HG03039 (cell line): Measurements from ENCODE around the gene PRDM2.
"Not testable (repeated sequence)": the region's sequence is repeated elsewhere in the genome, so short reads cannot be mapped to it uniquely, and the experiment has no call there.

ENCODE experiments used
- ATAC-seq: cut with Tn5 transposase; IDR thresholded peaks from one replicate; pipeline ENCODE4 v1.9.1; 2021; ENCODE audit warnings: mild to moderate bottlenecking, moderate library complexity; ENCODE audit not compliant: unreplicated experiment

PRDM2 gene

GRCh38 chr1:13699936-13700520 is at the start of gene PRDM2:
Gene PRDM2 (plus strand): TSS chr1:13700188. CDS start chr1:13715606, 15,418 bp downstream.
- peak; percentile 29 for ATAC-seq

GRCh38 chr1:13651279-13651678 is 48.7 kb upstream of the PRDM2 start:
- no peak for ATAC-seq

GRCh38 chr1:13652238-13652637 is 47.8 kb upstream of the PRDM2 start:
- ATAC-seq: no peak

GRCh38 chr1:13661539-13661938 is 38.4 kb upstream of the PRDM2 start:
- no peak for ATAC-seq

GRCh38 chr1:13662493-13662892 is 37.5 kb upstream of the PRDM2 start:
- no peak for ATAC-seq

- ATAC-seq: no peak
These were observed 36.0 kb upstream of the PRDM2 start for GRCh38 chr1:13663969-13664368.

- ATAC-seq: no peak
These were observed 35.5 kb upstream of the PRDM2 start for GRCh38 chr1:13664451-13664850.

GRCh38 chr1:13666317-13666716 is 33.7 kb upstream of the PRDM2 start:
- ATAC-seq: no peak

- ATAC-seq: no peak
These were observed 32.3 kb upstream of the PRDM2 start for GRCh38 chr1:13667691-13668090.

- ATAC-seq: no peak
These were observed 25.6 kb upstream of the PRDM2 start for GRCh38 chr1:13674377-13674776.

GRCh38 chr1:13675151-13675651 is 24.8 kb upstream of the PRDM2 start:
- no peak for ATAC-seq

- no peak for ATAC-seq
These were observed 22.1 kb upstream of the PRDM2 start for GRCh38 chr1:13677896-13678295.

GRCh38 chr1:13679651-13680050 is 20.3 kb upstream of the PRDM2 start:
- no peak for ATAC-seq

GRCh38 chr1:13680609-13681008 is 19.4 kb upstream of the PRDM2 start:
- not testable (repeated sequence) for ATAC-seq

- ATAC-seq: no peak
These were observed 18.1 kb upstream of the PRDM2 start for GRCh38 chr1:13681921-13682320.

GRCh38 chr1:13682444-13682843 is 17.5 kb upstream of the PRDM2 start:
- ATAC-seq: no peak

- no peak for ATAC-seq
These were observed 16.8 kb upstream of the PRDM2 start for GRCh38 chr1:13683206-13683605.

- no peak for ATAC-seq
These were observed 12.8 kb upstream of the PRDM2 start for GRCh38 chr1:13687151-13687715.

GRCh38 chr1:13693094-13693493 is 6.9 kb upstream of the PRDM2 start:
- not testable (repeated sequence) for ATAC-seq

GRCh38 chr1:13694886-13695684 is 4.9 kb upstream of the PRDM2 start:
- no peak for ATAC-seq

GRCh38 chr1:13697738-13698137 is 2.2 kb upstream of the PRDM2 start:
- ATAC-seq: no peak

- no peak for ATAC-seq
These were observed 478 bp upstream of the PRDM2 start for GRCh38 chr1:13699510-13699909.
